HepG2 (cell line): Measurements from ENCODE around the gene MYO5A. TPM values are rescaled to one million over a fixed set of nuclear protein-coding genes. Genes with fewer than 3 reads are reported as not detected.

Experiments
- ARHGAP35 ChIP-seq: sonication (generic); formaldehyde crosslinking; IDR thresholded peaks from 2 replicates; pipeline ENCODE4 v1.9.0; 2022; ENCODE audit warnings: mild to moderate bottlenecking, inconsistent platforms, moderate library complexity, missing genetic modification reagents, borderline replicate concordance
- ARNT ChIP-seq: fragments of 450-650 bp; IDR thresholded peaks from 2 replicates; pipeline ENCODE4 v1.6.1; 2017
- E2F5 ChIP-seq: sonication (generic); formaldehyde crosslinking; conservative IDR thresholded peaks from 2 replicates; pipeline ENCODE4 v1.4.0; 2020; ENCODE audit warnings: missing genetic modification reagents
- KLF15 ChIP-seq: sonication (generic); formaldehyde crosslinking; IDR thresholded peaks from 2 replicates; pipeline ENCODE4 v1.8.1; 2023; ENCODE audit warnings: borderline replicate concordance, mild to moderate bottlenecking, inconsistent platforms, missing genetic modification reagents, mixed read lengths
- TERF1 ChIP-seq: sonication (generic); formaldehyde crosslinking; IDR thresholded peaks from 2 replicates; pipeline ENCODE4 v1.8.0; 2022; ENCODE audit warnings: mild to moderate bottlenecking, missing genetic modification reagents, moderate library complexity
- ZNF124 ChIP-seq: sonication (generic); formaldehyde crosslinking; IDR thresholded peaks from 2 replicates; pipeline ENCODE4 v1.4.0; 2020; ENCODE audit warnings: missing genetic modification reagents
- ZSCAN20 ChIP-seq: sonication (generic); formaldehyde crosslinking; IDR thresholded peaks from 2 replicates; pipeline ENCODE4 v1.4.0; 2020; ENCODE audit warnings: missing genetic modification reagents, mild to moderate bottlenecking, borderline replicate concordance
- polyA plus RNA-seq, 8 experiments: library from polyadenylated mRNA; depleted of rRNA in 3 of 8; stranded (reverse) in 7 of 8; unstranded in 1 of 8; fragments of >200 nt; fragmentation: Illumina TruSeq in 4 of 8; extraction: Trizol in 4 of 8; gene quantifications; 2 replicates each; pipeline versions ENCODE4 v1.2.1 to v1.2.3, GENCODE V29; 2011 to 2016; ENCODE audit warnings: low read depth in 4 of 8, missing spikeins in 1 of 8, mixed read lengths in 1 of 8; ENCODE audit not compliant: insufficient read depth in 1 of 8
- total RNA-seq, 5 experiments: library from RNA; depleted of rRNA; stranded (reverse); fragments of >200 nt; fragmentation: Illumina TruSeq; extraction: Trizol; gene quantifications; 2 replicates each; pipeline ENCODE4 v1.2.3, GENCODE V29; 2016; ENCODE audit warnings: low read depth in 1 of 5
- TF ChIP-seq, protein P1 (sequence below): sonication (generic); formaldehyde crosslinking; IDR thresholded peaks from 2 replicates; pipeline ENCODE4 v1.4.0; 2020; ENCODE audit warnings: missing genetic modification reagents

The MYO5A gene
- total and polyA plus RNA-seq, 2 of the 13 experiments (the other 11 are each of a cell fraction or from before 2014, with no cell fraction given), result 2.8 to 4.8 TPM

DNA sequence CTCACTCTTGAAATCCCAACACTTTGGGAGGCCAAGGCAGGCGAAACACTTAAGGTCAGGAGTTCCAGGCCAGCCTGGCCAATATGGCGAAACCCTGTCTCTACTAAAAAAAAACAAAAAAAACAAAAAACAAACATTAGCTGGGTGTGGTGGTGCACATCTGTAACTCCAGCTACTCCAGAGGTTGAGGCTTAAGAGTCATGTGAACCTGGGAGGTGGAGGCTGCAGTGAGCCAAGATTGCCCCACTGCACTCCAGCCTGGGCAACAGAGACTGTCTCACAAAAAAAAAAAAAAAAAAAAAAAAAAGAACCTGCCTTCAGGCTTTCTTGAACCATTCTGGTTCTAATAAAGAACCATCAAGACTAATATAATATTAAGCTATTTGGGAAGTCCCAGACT lies 23.6 kb upstream of the MYO5A start (continued):
- TF ChIP-seq ZSCAN20, result no peak
- TF ChIP-seq E2F5 (CRISPR knock-in tag), result no peak
- TF ChIP-seq KLF15, result no peak
- TF ChIP-seq ARHGAP35 (CRISPR knock-in tag), result no peak
- TF ChIP-seq, protein P1, sequence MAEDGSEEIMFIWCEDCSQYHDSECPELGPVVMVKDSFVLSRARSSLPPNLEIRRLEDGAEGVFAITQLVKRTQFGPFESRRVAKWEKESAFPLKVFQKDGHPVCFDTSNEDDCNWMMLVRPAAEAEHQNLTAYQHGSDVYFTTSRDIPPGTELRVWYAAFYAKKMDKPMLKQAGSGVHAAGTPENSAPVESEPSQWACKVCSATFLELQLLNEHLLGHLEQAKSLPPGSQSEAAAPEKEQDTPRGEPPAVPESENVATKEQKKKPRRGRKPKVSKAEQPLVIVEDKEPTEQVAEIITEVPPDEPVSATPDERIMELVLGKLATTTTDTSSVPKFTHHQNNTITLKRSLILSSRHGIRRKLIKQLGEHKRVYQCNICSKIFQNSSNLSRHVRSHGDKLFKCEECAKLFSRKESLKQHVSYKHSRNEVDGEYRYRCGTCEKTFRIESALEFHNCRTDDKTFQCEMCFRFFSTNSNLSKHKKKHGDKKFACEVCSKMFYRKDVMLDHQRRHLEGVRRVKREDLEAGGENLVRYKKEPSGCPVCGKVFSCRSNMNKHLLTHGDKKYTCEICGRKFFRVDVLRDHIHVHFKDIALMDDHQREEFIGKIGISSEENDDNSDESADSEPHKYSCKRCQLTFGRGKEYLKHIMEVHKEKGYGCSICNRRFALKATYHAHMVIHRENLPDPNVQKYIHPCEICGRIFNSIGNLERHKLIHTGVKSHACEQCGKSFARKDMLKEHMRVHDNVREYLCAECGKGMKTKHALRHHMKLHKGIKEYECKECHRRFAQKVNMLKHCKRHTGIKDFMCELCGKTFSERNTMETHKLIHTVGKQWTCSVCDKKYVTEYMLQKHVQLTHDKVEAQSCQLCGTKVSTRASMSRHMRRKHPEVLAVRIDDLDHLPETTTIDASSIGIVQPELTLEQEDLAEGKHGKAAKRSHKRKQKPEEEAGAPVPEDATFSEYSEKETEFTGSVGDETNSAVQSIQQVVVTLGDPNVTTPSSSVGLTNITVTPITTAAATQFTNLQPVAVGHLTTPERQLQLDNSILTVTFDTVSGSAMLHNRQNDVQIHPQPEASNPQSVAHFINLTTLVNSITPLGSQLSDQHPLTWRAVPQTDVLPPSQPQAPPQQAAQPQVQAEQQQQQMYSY, result no peak
- TF ChIP-seq ARNT, result no peak
- no peak for TF ChIP-seq TERF1 (CRISPR knock-in tag)
- TF ChIP-seq ZNF124, result no peak
- TF ChIP-seq, all 625 proteins: peak for 0
